A549 (cell line): ENCODE data around the gene ATF1. TPM values are rescaled to one million over a fixed set of nuclear protein-coding genes. Genes with fewer than 3 reads are reported as not detected.

Experiments used
- ATAC-seq, 2 experiments: fragments of 200-7000 bp in 1 of 2; fragments of >200 bp in 1 of 2; cut with Nextera tagmentation in 1 of 2; cut with Tn5 transposase in 1 of 2; 3 replicates each; pipeline versions ENCODE4 v1.8.0 to v1.9.1; 2018 to 2020; ENCODE audit warnings: mild to moderate bottlenecking in 1 of 2, moderate library complexity in 1 of 2
- CTCF ChIA-PET: fragments of 300-600 bp; sonication (Branson Sonifier 250); formaldehyde crosslinking; extraction: SDS; loops from one replicate; lab custom pipeline; 2021; ENCODE audit warnings: antibody characterized with exemption, inconsistent platforms; lab: Yijun Ruan, JAX
- POLR2A ChIA-PET: fragments of 350-600 bp; formaldehyde crosslinking; extraction: SDS; loops from one replicate; lab custom pipeline; 2021; ENCODE audit warnings: antibody characterized with exemption, inconsistent platforms; lab: Yijun Ruan, JAX
- DNase-seq, 2 experiments: peaks; one replicate each; pipeline versions ENCODE4 v3.0.0 to v3.0.0-alpha.2; 2011 to 2016; ENCODE audit warnings: low read depth in 1 of 2, low spot score in 1 of 2
- FAIRE-seq: peaks from 2 replicates; lab custom pipeline; 2011; peaks lifted over from hg19 to GRCh38; lab: Jason Lieb, UNC
- H3K27ac ChIP-seq, 2 experiments: fragments of >200 bp; sonication (Bioruptor Twin); formaldehyde crosslinking; 3 replicates each; pipeline ENCODE4 v1.5.1; 2016 to 2017
- H3K4me1 ChIP-seq: fragments of >200 bp; sonication (Bioruptor Twin); formaldehyde crosslinking; 3 replicates; pipeline ENCODE4 v1.6.1; 2016
- H3K4me2 ChIP-seq: fragments of >200 bp; sonication (Bioruptor Twin); formaldehyde crosslinking; 3 replicates; pipeline ENCODE4 v1.6.1; 2016
- H3K4me3 ChIP-seq: fragments of >200 bp; sonication (Bioruptor Twin); formaldehyde crosslinking; 3 replicates; pipeline ENCODE4 v1.5.1; 2016
- H3K9me3 ChIP-seq: fragments of >200 bp; sonication (Bioruptor Twin); formaldehyde crosslinking; 3 replicates; pipeline ENCODE4 v1.6.1; 2016
- BHLHE40 ChIP-seq: IDR thresholded peaks from 2 replicates; pipeline ENCODE4 v1.6.1; 2012; ENCODE audit warnings: low read depth, low read length, inconsistent platforms
- CBX2 ChIP-seq: fragments of 200-600 bp; sonication (generic); IDR thresholded peaks from 2 replicates; pipeline ENCODE4 v1.6.1; 2016; ENCODE audit warnings: low read depth, mild to moderate bottlenecking, borderline replicate concordance
- CBX8 ChIP-seq: fragments of 200-600 bp; sonication (generic); IDR thresholded peaks from 2 replicates; pipeline ENCODE4 v1.6.1; 2016
- CHD4 ChIP-seq: fragments of 200-600 bp; sonication (generic); IDR thresholded peaks from 2 replicates; pipeline ENCODE4 v1.6.1; 2016; ENCODE audit warnings: antibody characterized with exemption, mild to moderate bottlenecking, borderline replicate concordance
- E2F6 ChIP-seq: IDR thresholded peaks from 2 replicates; pipeline ENCODE4 v1.6.1; 2012; ENCODE audit warnings: low read depth, borderline replicate concordance
- ELK1 ChIP-seq: fragments of 150-350 bp; IDR thresholded peaks from 2 replicates; pipeline ENCODE4 v1.6.1; 2014; ENCODE audit warnings: low read depth, mild to moderate bottlenecking, low read length
- FOSL2 ChIP-seq, 2 experiments: fragments of 450-650 bp in 1 of 2; fragments of >200 bp in 1 of 2; sonication (Bioruptor Twin) in 1 of 2; formaldehyde crosslinking; IDR thresholded peaks; 2 replicates each; pipeline versions ENCODE4 v1.5.0 to v1.6.1; 2016 to 2020; ENCODE audit warnings: mild to moderate bottlenecking in 1 of 2, moderate library complexity in 1 of 2
- FOXS1 ChIP-seq: fragments of 250-450 bp; sonication (Bioruptor Pico); IDR thresholded peaks from 2 replicates; pipeline ENCODE4 v1.5.0; 2020; ENCODE audit warnings: mild to moderate bottlenecking, moderate library complexity
- HDAC2 ChIP-seq: fragments of 200-600 bp; sonication (generic); IDR thresholded peaks from 2 replicates; pipeline ENCODE4 v1.6.1; 2016
- HEYL ChIP-seq: fragments of 250-450 bp; sonication (Bioruptor Pico); IDR thresholded peaks from 2 replicates; pipeline ENCODE4 v1.8.0; 2021; ENCODE audit warnings: mild to moderate bottlenecking, moderate library complexity
- HMGXB4 ChIP-seq: fragments of 250-450 bp; sonication (Bioruptor Pico); IDR thresholded peaks from 2 replicates; pipeline ENCODE4 v1.5.0; 2021; ENCODE audit warnings: mild to moderate bottlenecking, moderate library complexity, borderline replicate concordance
- HOXB13 ChIP-seq: fragments of 250-450 bp; sonication (Bioruptor Pico); IDR thresholded peaks from 2 replicates; pipeline ENCODE4 v1.5.0; 2020; ENCODE audit warnings: low read depth, mild to moderate bottlenecking, moderate library complexity
- JUNB ChIP-seq: fragments of >200 bp; sonication (Bioruptor Twin); formaldehyde crosslinking; IDR thresholded peaks from 2 replicates; pipeline ENCODE4 v1.6.1; 2016
- KDM1A ChIP-seq: fragments of 200-600 bp; sonication (generic); IDR thresholded peaks from 2 replicates; pipeline ENCODE4 v1.6.1; 2016; ENCODE audit warnings: low read depth, mild to moderate bottlenecking
- MAFK ChIP-seq: fragments of 450-650 bp; IDR thresholded peaks from 2 replicates; pipeline ENCODE4 v1.6.1; 2014; ENCODE audit not compliant: partially characterized antibody
- MAX ChIP-seq: IDR thresholded peaks from 2 replicates; pipeline ENCODE4 v1.6.1; 2012
- NPAS2 ChIP-seq: fragments of 250-450 bp; sonication (Bioruptor Pico); IDR thresholded peaks from 2 replicates; pipeline ENCODE4 v1.8.0; 2022; ENCODE audit warnings: mild to moderate bottlenecking, moderate library complexity, borderline replicate concordance
- PBX3 ChIP-seq: IDR thresholded peaks from 2 replicates; pipeline ENCODE4 v1.6.1; 2012
- PHF8 ChIP-seq: fragments of 200-600 bp; sonication (generic); IDR thresholded peaks from 2 replicates; pipeline ENCODE4 v1.6.1; 2016; ENCODE audit warnings: low read depth, mild to moderate bottlenecking, antibody characterized with exemption, moderate library complexity, borderline replicate concordance
- POLR2AphosphoS2 ChIP-seq: conservative IDR thresholded peaks from 2 replicates; pipeline ENCODE4 v1.6.1; 2012; ENCODE audit warnings: low read length, improper control_type of control experiment, inconsistent platforms
- RARB ChIP-seq: fragments of 250-450 bp; sonication (Bioruptor Pico); IDR thresholded peaks from 2 replicates; pipeline ENCODE4 v1.8.0; 2021; ENCODE audit warnings: mild to moderate bottlenecking, moderate library complexity
- RCOR1 ChIP-seq: fragments of 150-350 bp; IDR thresholded peaks from 2 replicates; pipeline ENCODE4 v1.6.1; 2014; ENCODE audit warnings: antibody characterized with exemption, low read length, low read depth
- SMC3 ChIP-seq: fragments of >200 bp; sonication (Bioruptor Twin); formaldehyde crosslinking; IDR thresholded peaks from 3 replicates; pipeline ENCODE4 v1.6.1; 2018; ENCODE audit warnings: inconsistent platforms
- SREBF2 ChIP-seq: fragments of 450-650 bp; IDR thresholded peaks from 2 replicates; pipeline ENCODE4 v1.6.1; 2014; ENCODE audit warnings: mild to moderate bottlenecking, moderate library complexity
- TP53 ChIP-seq: fragments of 250-450 bp; sonication (Bioruptor Pico); IDR thresholded peaks from 2 replicates; pipeline ENCODE4 v1.5.0; 2021; ENCODE audit warnings: mild to moderate bottlenecking, moderate library complexity
- ZC3H11A ChIP-seq: fragments of 450-650 bp; IDR thresholded peaks from 2 replicates; pipeline ENCODE4 v1.6.1; 2014; ENCODE audit warnings: antibody characterized with exemption, mild to moderate bottlenecking
- ZSCAN20 ChIP-seq: fragments of 250-450 bp; sonication (Bioruptor Pico); IDR thresholded peaks from 2 replicates; pipeline ENCODE4 v1.8.0; 2022; ENCODE audit warnings: mild to moderate bottlenecking, moderate library complexity
- WGBS: methylation state at CpG from one replicate; pipeline ENCODE4 v1.1.6; 2017; ENCODE audit errors: missing lambda C conversion rate; 5-methylcytosine and 5-hydroxymethylcytosine counted together
- polyA plus RNA-seq, 4 experiments: library from polyadenylated mRNA; depleted of rRNA in 3 of 4; stranded (reverse); fragments of >200 nt; fragmentation: RNase III in 1 of 4; extraction: RNeasy Plus Mini Kit Qiagen cat#74134 plus additional on column Dnase treatment in 1 of 4; gene quantifications; 2 replicates in 3 of 4; 3 replicates in 1 of 4; pipeline ENCODE4 v1.2.3, GENCODE V29; 2011 to 2017

ATF1 gene
- polyA plus RNA-seq, 2 of the 4 experiments (the other 2 are of a cell fraction), result 34.2 to 77.1 TPM

DNA sequence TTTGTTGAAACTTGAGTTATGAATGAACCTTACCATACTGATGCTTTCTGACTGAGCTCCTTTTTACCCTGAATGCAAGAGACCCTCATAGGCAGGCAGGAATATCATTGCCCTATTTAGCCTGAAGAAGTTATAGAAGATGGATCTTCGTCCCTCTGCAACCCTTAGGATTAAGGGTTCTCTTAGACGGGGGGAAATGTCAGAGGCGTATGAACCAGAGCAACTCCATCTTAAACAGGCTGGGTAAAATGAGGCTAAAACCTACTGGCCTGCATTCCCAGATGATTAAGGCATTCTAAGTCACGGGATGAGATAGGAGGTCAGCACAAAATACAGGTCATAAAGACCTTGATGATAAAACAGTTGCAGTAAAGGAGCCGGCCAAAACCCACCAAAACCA is 7.5 kb downstream of the ATF1 start:
- POLR2A ChIA-PET, result no interaction called here

GRCh38 chr12:50772470-50772869 is 8.6 kb downstream of the ATF1 start:
- no peaks in the 10 kb centered on the region for H3K9me3 ChIP-seq
- no peak for DNase-seq
- no peak overlapping the region for H3K4me2 ChIP-seq
- no peak for ATAC-seq
- no peak overlapping the region for H3K27ac ChIP-seq
- FAIRE-seq, result no peak
- POLR2A ChIA-PET, result no interaction called here
- CTCF ChIA-PET, result interaction anchor here (1.2 to 3.1 kb wide), 4 partner anchors 8 to 268 kb away, joined by 3 to 20 read pairs (median 4); partner anchors contain the start of genes ATF1 and DIP2B
- peaks cover 16% of the 10 kb centered on the region for H3K4me1 ChIP-seq
- TF ChIP-seq JUNB (no peak), TP53 (CRISPR knock-in tag) (no peak), HMGXB4 (CRISPR knock-in tag) (no peak)
- WGBS, result 94% methylated on average over 5 of the region's 5 CpGs
- H3K4me3 ChIP-seq, result no peak overlapping the region

More for the DNA sequence above, 7.5 kb downstream of the ATF1 start:
- 93% methylated on average over 5 of the region's 5 CpGs for WGBS
- CTCF ChIA-PET, result interaction anchor here (1.1 kb wide), 1 partner anchor 35 kb away, joined by 3 read pairs; no protein-coding TSS in a partner anchor
- FAIRE-seq, result no peak
- Histone ChIP-seq H3K4me1 (peaks cover 16% of the 10 kb centered on the region), H3K4me2 (no peak overlapping the region), H3K9me3 (no peaks in the 10 kb centered on the region), H3K4me3 (no peak overlapping the region), H3K27ac (no peak overlapping the region)
- TF ChIP-seq KDM1A (no peak), CBX2 (no peak), HOXB13 (CRISPR knock-in tag) (no peak), HDAC2 (no peak), E2F6 (no peak), ZC3H11A (no peak), CBX8 (no peak), SMC3 (no peak), MAX (no peak), SREBF2 (no peak), NPAS2 (CRISPR knock-in tag) (no peak), JUNB (no peak), BHLHE40 (no peak), POLR2AphosphoS2 (no peak), FOSL2 (IDR thresholded peaks at IDR 0.05) (no peak), FOSL2 (CRISPR knock-in tag; IDR thresholded peaks at IDR 0.05) (no peak), CHD4 (no peak)
- DNase-seq, result no peak
- ATAC-seq, result no peak

GRCh38 chr12:50772877-50773276 is 9.0 kb downstream of the ATF1 start:
- peaks cover 14% of the 10 kb centered on the region for H3K4me1 ChIP-seq
- POLR2A ChIA-PET, result no interaction called here
- DNase-seq (no peak), FAIRE-seq (no peak), ATAC-seq (no peak)
- WGBS, result 100% methylated on average over 2 of the region's 2 CpGs
- H3K4me2 ChIP-seq, result no peak overlapping the region
- no peak overlapping the region for H3K27ac ChIP-seq
- no peak overlapping the region for H3K4me3 ChIP-seq
- CTCF ChIA-PET, result interaction anchor here (1.2 to 3.1 kb wide), 4 partner anchors 9 to 268 kb away, joined by 3 to 20 read pairs (median 4); partner anchors contain the start of genes ATF1 and DIP2B
- H3K9me3 ChIP-seq, result no peaks in the 10 kb centered on the region
- TF ChIP-seq FOXS1 (CRISPR knock-in tag) (no peak), NPAS2 (CRISPR knock-in tag) (no peak), TP53 (CRISPR knock-in tag) (no peak), RCOR1 (no peak), ELK1 (no peak), ZSCAN20 (no peak), PHF8 (no peak), SREBF2 (no peak), HDAC2 (no peak), RARB (CRISPR knock-in tag) (no peak), MAFK (no peak), ZC3H11A (no peak), HEYL (CRISPR knock-in tag) (no peak), PBX3 (no peak)
